SH-SY5Y (cell line): ENCODE measurements around the gene UQCRC2.

Experiments
- GATA2 ChIP-seq: IDR thresholded peaks from 2 replicates; pipeline ENCODE4 v1.6.1; 2011; ENCODE audit warnings: mild to moderate bottlenecking, low read depth, low read length
- GATA3 ChIP-seq: IDR thresholded peaks from 2 replicates; pipeline ENCODE4 v1.6.1; 2011; ENCODE audit warnings: low read depth, mild to moderate bottlenecking, low read length, moderate library complexity

DNA sequence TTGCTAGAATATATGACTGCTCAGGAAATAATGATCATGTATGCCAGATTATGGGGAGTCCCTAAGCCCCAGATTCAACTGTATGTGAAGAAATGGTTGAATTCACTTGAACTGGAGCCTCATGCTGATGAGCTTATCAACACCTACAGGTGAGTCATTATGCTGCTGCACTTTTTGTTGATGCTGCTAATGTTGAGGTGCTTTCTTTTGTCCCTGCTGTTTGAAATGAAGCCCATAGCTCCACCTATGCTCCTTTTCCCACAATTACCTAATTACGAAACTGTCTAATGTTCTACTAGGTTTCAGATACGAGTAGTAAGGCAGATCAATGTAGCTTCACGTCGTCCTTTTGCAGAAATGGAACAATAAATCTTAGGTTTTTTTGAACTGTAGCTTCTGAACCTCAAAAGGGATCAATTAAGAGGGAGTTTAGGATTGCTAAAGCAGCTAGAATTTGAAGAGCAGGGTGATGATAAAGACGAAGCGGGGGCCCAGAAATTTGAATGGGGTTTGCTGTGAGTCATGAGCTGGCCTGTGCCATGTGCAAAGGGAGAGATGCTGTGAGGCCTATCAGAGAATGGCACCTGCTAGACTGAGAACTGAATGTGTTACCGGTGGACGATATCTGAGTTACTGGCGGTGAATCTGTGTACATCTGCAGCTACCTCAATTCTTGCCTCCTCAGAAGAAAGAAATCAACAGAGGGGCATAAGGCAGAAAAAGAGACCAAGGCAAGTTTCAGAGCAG, 6.1 kb upstream of the UQCRC2 start:
- TF ChIP-seq GATA2, result no peak
- TF ChIP-seq GATA3, result no peak
